Lung (tissue), 12 donors: ENCODE results near the gene GIPC3. TPM values are rescaled to one million over a fixed set of nuclear protein-coding genes. Genes with fewer than 3 reads are reported as not detected.

Experiments
- ATAC-seq: fragments of 200-7000 bp; cut with Tn5 transposase; one replicate; pipeline ENCODE4 v1.9.1; 2020; ENCODE audit warnings: moderate number of reproducible peaks; ENCODE audit not compliant: insufficient read depth, low FRiP score
- DNase-seq, 3 donors: peaks; one replicate each; pipeline ENCODE4 v3.0.0-alpha.2; 2013 to 2017
- H3K27ac ChIP-seq, 2 donors: one replicate each; pipeline ENCODE4 v1.5.1; 2013; ENCODE audit warnings: mild to moderate bottlenecking in 2 of 2, moderate library complexity in 2 of 2, control low read depth in 1 of 2, inconsistent platforms in 1 of 2, low read depth in 1 of 2, low read length in 1 of 2
- H3K27me3 ChIP-seq, 3 donors: one replicate each; pipeline ENCODE4 v1.5.1; 2013; ENCODE audit warnings: low read length in 2 of 3; ENCODE audit not compliant: control insufficient read depth in 3 of 3, insufficient read depth in 3 of 3
- H3K36me3 ChIP-seq, 4 donors: one replicate each; pipeline ENCODE4 v1.5.1; 2013; ENCODE audit warnings: low read length in 4 of 4, mild to moderate bottlenecking in 1 of 4, moderate library complexity in 1 of 4; ENCODE audit not compliant: control insufficient read depth in 4 of 4, insufficient read depth in 4 of 4
- H3K4me1 ChIP-seq, 5 donors: one replicate each; pipeline ENCODE4 v1.5.1; 2013; ENCODE audit warnings: low read length in 5 of 5, mild to moderate bottlenecking in 2 of 5, moderate library complexity in 1 of 5; ENCODE audit not compliant: control insufficient read depth in 5 of 5, insufficient read depth in 5 of 5
- H3K4me3 ChIP-seq: one replicate; pipeline ENCODE4 v1.5.1; 2013; ENCODE audit warnings: mild to moderate bottlenecking, control low read depth, moderate library complexity
- H3K9ac ChIP-seq, 2 donors: one replicate each; pipeline ENCODE4 v1.5.1; 2013; ENCODE audit warnings: low read length in 2 of 2, control low read depth in 1 of 2; ENCODE audit not compliant: insufficient read depth in 1 of 2
- H3K9me3 ChIP-seq, 4 donors: one replicate each; pipeline ENCODE4 v1.5.1; 2013; ENCODE audit warnings: low read length in 3 of 4, mild to moderate bottlenecking in 1 of 4, moderate library complexity in 1 of 4; ENCODE audit not compliant: control insufficient read depth in 4 of 4, insufficient read depth in 3 of 4
- WGBS, 2 donors: extraction: QIAGEN DNeasy Blood & Tissue Kit; methylation state at CpG; one replicate each; pipeline ENCODE4 v1.1.7; 2013; 5-methylcytosine and 5-hydroxymethylcytosine counted together
- polyA plus RNA-seq, 2 donors: library from polyadenylated mRNA; stranded (reverse); fragments of 200-250 nt; gene quantifications; one replicate each; pipeline ENCODE4 v1.2.1, GENCODE V29; 2013
- total RNA-seq, 2 donors: library from RNA; depleted of rRNA in 1 of 2; stranded (reverse); fragments of >200 nt in 1 of 2; gene quantifications; one replicate each; pipeline ENCODE4 v1.2.1, GENCODE V29; 2014 to 2021
- TF ChIP-seq, protein P1 (sequence below): IDR thresholded peaks from 2 replicates; pipeline ENCODE4 v1.5.1; 2012; ENCODE audit warnings: mild to moderate bottlenecking; ENCODE audit errors: control extremely low read depth, extremely low read depth
- donor health status: control.
- donor health status: control.
- donor health status: Bipolar disorder and iron deficiency.
- donor health status: healthy.
- donor health status: DM: yes; HTN: yes; CAD: no.

GIPC3 gene
- total and polyA plus RNA-seq, 4 donors = 1.6 to 2.1 (median 1.9) TPM

DNA sequence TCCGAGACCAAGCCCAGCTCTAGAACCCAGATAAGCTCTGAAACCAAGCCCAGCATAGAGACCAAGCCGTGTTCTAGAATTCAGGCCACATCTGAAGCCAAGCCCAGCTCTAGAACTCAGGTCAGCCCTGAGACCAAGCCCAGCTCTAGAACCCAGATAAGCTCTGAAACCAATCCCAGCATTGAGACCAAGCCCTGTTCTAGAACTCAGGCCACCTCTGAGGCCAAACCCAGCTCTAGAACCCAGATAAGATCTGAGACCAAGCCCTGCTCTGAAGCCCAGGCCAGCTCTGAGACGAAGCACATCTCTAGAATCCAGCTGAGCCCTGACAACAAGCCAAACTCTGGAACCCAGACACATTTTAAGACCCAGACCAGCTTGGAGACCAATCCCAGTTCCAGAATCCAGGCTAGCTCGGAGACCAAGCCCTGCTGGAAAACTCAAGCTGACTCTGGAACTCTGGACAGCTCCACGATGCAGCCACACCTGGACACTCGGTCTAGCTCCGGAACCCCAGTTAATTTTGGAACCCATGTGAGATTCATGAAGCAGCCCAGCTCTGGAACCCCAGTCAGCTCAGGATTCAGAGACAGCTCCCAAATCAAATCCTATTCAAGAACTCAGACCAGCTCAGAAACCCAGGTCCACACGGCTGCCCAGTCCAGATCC lies 5.8 kb downstream of the GIPC3 start:
- ATAC-seq (no peak), DNase-seq (no peak)
- Histone ChIP-seq H3K4me1 (no peaks in the 10 kb centered on the region), H3K9me3 (no peaks in the 10 kb centered on the region), H3K4me3 (no peak overlapping the region), H3K27ac (no peak overlapping the region), H3K9ac (no peak overlapping the region), H3K27me3 (peaks cover 0 to 8% (median 2%) of the 10 kb centered on the region in 3 donors), H3K36me3 (peaks cover 0 to 5% (median 0%) of the 10 kb centered on the region in 4 donors)
- TF ChIP-seq, protein P1, sequence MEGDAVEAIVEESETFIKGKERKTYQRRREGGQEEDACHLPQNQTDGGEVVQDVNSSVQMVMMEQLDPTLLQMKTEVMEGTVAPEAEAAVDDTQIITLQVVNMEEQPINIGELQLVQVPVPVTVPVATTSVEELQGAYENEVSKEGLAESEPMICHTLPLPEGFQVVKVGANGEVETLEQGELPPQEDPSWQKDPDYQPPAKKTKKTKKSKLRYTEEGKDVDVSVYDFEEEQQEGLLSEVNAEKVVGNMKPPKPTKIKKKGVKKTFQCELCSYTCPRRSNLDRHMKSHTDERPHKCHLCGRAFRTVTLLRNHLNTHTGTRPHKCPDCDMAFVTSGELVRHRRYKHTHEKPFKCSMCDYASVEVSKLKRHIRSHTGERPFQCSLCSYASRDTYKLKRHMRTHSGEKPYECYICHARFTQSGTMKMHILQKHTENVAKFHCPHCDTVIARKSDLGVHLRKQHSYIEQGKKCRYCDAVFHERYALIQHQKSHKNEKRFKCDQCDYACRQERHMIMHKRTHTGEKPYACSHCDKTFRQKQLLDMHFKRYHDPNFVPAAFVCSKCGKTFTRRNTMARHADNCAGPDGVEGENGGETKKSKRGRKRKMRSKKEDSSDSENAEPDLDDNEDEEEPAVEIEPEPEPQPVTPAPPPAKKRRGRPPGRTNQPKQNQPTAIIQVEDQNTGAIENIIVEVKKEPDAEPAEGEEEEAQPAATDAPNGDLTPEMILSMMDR = no peak
- 93 to 97% methylated on average over 8 of the region's 8 CpGs for WGBS, 2 donors

DNA sequence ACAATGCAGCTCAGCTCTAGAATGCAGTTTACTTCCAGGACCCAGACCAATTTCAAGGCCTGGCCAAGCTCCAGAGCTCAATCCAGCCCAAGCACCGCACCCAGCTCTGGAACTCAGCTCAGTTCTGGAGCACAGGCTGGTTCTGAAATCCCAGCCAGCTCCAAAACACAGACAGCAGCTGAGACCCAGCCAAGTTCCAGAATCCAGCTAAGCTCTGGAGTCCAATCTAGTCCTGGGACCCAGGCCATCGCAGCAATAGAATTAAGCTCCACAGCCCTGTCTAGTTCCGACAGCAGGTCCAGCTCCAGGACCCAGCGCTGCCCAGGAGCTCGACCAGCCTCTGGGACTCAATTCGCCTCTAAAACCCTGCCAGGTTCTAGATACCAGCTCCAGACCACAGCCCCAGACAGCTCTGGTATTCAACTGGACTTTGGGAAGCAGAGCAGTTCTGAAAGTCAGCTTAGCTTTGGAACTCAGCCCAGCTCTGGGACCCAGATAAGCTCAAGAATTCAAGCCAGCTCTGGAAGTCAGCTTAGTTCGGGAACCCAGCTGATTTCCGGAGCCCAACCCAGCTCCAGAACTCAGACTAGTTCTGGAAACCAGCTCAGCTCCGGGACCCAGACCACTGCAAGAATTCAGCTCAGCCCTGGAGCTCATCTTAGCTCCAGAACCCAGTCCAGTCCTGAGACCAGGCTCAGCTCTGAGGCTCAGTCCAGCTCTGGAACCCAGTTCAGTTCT lies 6.8 kb downstream of the GIPC3 start:
- H3K4me3 ChIP-seq = no peak overlapping the region
- no peak for ATAC-seq
- 89 to 91% methylated on average over 9 of the region's 9 CpGs for WGBS, 2 donors
- no peaks in the 10 kb centered on the region for H3K9me3 ChIP-seq
- peaks cover 0 to 5% (median 0%) of the 10 kb centered on the region in 4 donors for H3K36me3 ChIP-seq
- no peak overlapping the region for H3K27ac ChIP-seq
- DNase-seq = peak in 1 of 3 donors; percentile 10
- no peak overlapping the region for H3K9ac ChIP-seq
- peaks cover 0 to 5% (median 2%) of the 10 kb centered on the region in 3 donors for H3K27me3 ChIP-seq
- H3K4me1 ChIP-seq = no peaks in the 10 kb centered on the region
- TF ChIP-seq, protein P1 = no peak

DNA sequence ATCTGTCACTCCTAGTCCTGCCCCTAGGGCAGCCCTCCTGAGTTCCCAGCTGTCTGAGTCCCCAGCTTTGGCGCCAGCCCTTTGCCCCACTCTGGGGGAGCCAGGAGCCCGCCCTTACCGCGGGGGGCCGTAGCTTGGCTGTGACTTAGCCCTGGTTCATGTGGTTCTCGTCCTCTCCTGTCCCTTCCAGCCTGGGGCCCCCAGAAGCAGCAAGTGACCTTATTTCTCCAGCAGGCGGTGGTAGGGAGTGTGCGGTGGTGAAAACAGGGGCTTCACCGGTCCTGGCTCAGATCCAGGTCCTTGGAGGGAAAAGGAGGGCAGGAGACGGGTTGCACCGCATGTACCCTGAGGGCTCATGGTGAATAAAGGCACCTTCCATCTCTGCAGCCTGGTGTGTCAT lies 7.9 kb downstream of the GIPC3 start:
- Histone ChIP-seq H3K27me3 (peaks cover 0 to 5% (median 2%) of the 10 kb centered on the region in 3 donors), H3K9ac (no peak overlapping the region), H3K9me3 (no peaks in the 10 kb centered on the region), H3K36me3 (peaks cover 0 to 7% (median 0%) of the 10 kb centered on the region in 4 donors), H3K4me3 (no peak overlapping the region), H3K4me1 (no peaks in the 10 kb centered on the region), H3K27ac (no peak overlapping the region)
- ATAC-seq (no peak), DNase-seq (no peak)
- TF ChIP-seq, protein P1 = no peak
- WGBS, 2 donors = 53 to 58% methylated on average over 11 of the region's 11 CpGs
